Neural cell (in vitro differentiated cells): ENCODE measurements around the gene SNX13. TPM values are rescaled to one million over a fixed set of nuclear protein-coding genes. Genes with fewer than 3 reads are reported as not detected.
A peak's percentile ranks its signal among the peaks of the same experiment; 100 is the strongest.

Experiments
- H2AFZ ChIP-seq: fragments of 200-600, 300-800 bp; sonication (generic), shearing (Covaris generic); 2 replicates; pipeline ENCODE4 v1.6.0; 2014; ENCODE audit warnings: low read depth, mild to moderate bottlenecking, antibody characterized with exemption, low read length, moderate library complexity
- H3F3A ChIP-seq: fragments of 200-600 bp; shearing (Covaris generic); 2 replicates; pipeline ENCODE4 v1.6.1; 2016; ENCODE audit warnings: mild to moderate bottlenecking, moderate library complexity, mixed read lengths, antibody characterized with exemption, low read length; ENCODE audit not compliant: insufficient read depth, poor library complexity, severe bottlenecking
- H3K27ac ChIP-seq: fragments of 200-600, 300-800 bp; sonication (generic), shearing (Covaris generic); 2 replicates; pipeline ENCODE4 v1.5.1; 2014; ENCODE audit warnings: mild to moderate bottlenecking, low read length, moderate library complexity
- H3K27me3 ChIP-seq: fragments of 300-800, 200-600 bp; sonication (generic), shearing (Covaris generic); 2 replicates; pipeline ENCODE4 v1.6.0; 2014; ENCODE audit warnings: mild to moderate bottlenecking, low read depth, low read length, moderate library complexity; ENCODE audit not compliant: insufficient read depth
- H3K36me3 ChIP-seq: fragments of 300-800, 200-600 bp; sonication (generic), shearing (Covaris generic); 2 replicates; pipeline ENCODE4 v1.5.1; 2014; ENCODE audit warnings: mild to moderate bottlenecking, antibody characterized with exemption, low read length, moderate library complexity; ENCODE audit not compliant: insufficient read depth
- H3K4me2 ChIP-seq: fragments of 300-800, 200-600 bp; sonication (generic), shearing (Covaris generic); 2 replicates; pipeline ENCODE4 v1.6.0; 2014; ENCODE audit warnings: mild to moderate bottlenecking, low read length
- H3K4me3 ChIP-seq: fragments of 300-800, 200-600 bp; sonication (generic), shearing (Covaris generic); 2 replicates; pipeline ENCODE4 v1.5.1; 2014; ENCODE audit warnings: mild to moderate bottlenecking, low read length, moderate library complexity
- H3K79me2 ChIP-seq: fragments of 200-600 bp; shearing (Covaris generic); replicated peaks from 2 replicates; pipeline ENCODE4 v1.6.0; 2014; ENCODE audit warnings: mild to moderate bottlenecking, low read length, moderate library complexity; ENCODE audit not compliant: insufficient read depth
- H3K9ac ChIP-seq: fragments of 300-800, 200-600 bp; sonication (generic), shearing (Covaris generic); 2 replicates; pipeline ENCODE4 v1.6.1; 2016; ENCODE audit warnings: mild to moderate bottlenecking, low read length, mixed read lengths
- H3K9me2 ChIP-seq: fragments of 200-600 bp; shearing (Covaris generic); 2 replicates; pipeline ENCODE4 v1.6.1; 2016; ENCODE audit warnings: mild to moderate bottlenecking, low read length, mixed read lengths; ENCODE audit not compliant: insufficient read depth
- H3K9me3 ChIP-seq: fragments of 200-600, 300-800 bp; sonication (generic), shearing (Covaris generic); 2 replicates; pipeline ENCODE4 v1.6.1; 2016; ENCODE audit warnings: mild to moderate bottlenecking, mixed run types, low read length, moderate library complexity, mixed read lengths
- H4K20me1 ChIP-seq: fragments of 200-600 bp; shearing (Covaris generic); 2 replicates; pipeline ENCODE4 v1.6.1; 2016; ENCODE audit warnings: mild to moderate bottlenecking, mixed run types; ENCODE audit not compliant: insufficient read depth
- EP300 ChIP-seq: fragments of 450-650 bp; conservative IDR thresholded peaks from 2 replicates; pipeline ENCODE4 v1.6.1; 2014; ENCODE audit warnings: antibody characterized with exemption, mild to moderate bottlenecking, moderate library complexity; ENCODE audit not compliant: poor library complexity, severe bottlenecking
- EZH2 ChIP-seq: fragments of 200-600, 300-800 bp; shearing (Covaris generic), sonication (generic); IDR thresholded peaks from 2 replicates; pipeline ENCODE4 v1.6.1; 2014; ENCODE audit warnings: antibody characterized with exemption, low read length, borderline replicate concordance, mild to moderate bottlenecking; ENCODE audit not compliant: insufficient read depth, poor library complexity, severe bottlenecking
- MXI1 ChIP-seq: fragments of 450-650 bp; conservative IDR thresholded peaks from 2 replicates; pipeline ENCODE4 v1.6.1; 2014; ENCODE audit warnings: antibody characterized with exemption, mild to moderate bottlenecking; ENCODE audit not compliant: poor library complexity, severe bottlenecking
- POLR2AphosphoS5 ChIP-seq: IDR thresholded peaks from 2 replicates; pipeline ENCODE4 v1.6.1; 2012
- RAD21 ChIP-seq: fragments of 450-650 bp; conservative IDR thresholded peaks from 2 replicates; pipeline ENCODE4 v1.6.1; 2014; ENCODE audit warnings: antibody characterized with exemption, mild to moderate bottlenecking, moderate library complexity
- SMC3 ChIP-seq: fragments of 450-650 bp; conservative IDR thresholded peaks from 2 replicates; pipeline ENCODE4 v1.6.1; 2014; ENCODE audit warnings: antibody characterized with exemption, mild to moderate bottlenecking, moderate library complexity; ENCODE audit not compliant: poor library complexity
- TAF1 ChIP-seq: IDR thresholded peaks from 2 replicates; pipeline ENCODE4 v1.6.1; 2012; ENCODE audit warnings: low read depth
- polyA plus RNA-seq: library from polyadenylated mRNA; depleted of rRNA; stranded (reverse); fragments of >200 nt; gene quantifications from 2 replicates; pipeline ENCODE4 v1.2.3, GENCODE V29; 2014
- TF ChIP-seq, protein P1 (sequence below): fragments of 450-650 bp; IDR thresholded peaks from 2 replicates; pipeline ENCODE4 v1.5.1; 2014; ENCODE audit warnings: antibody characterized with exemption, mild to moderate bottlenecking, moderate library complexity; ENCODE audit not compliant: poor library complexity, severe bottlenecking
- TF ChIP-seq, protein P2 (sequence below): IDR thresholded peaks from 2 replicates; pipeline ENCODE4 v1.6.1; 2012; ENCODE audit warnings: borderline replicate concordance

Gene SNX13
- polyA plus RNA-seq, 1 donor from 2014 or later, result 50.6 TPM

DNA sequence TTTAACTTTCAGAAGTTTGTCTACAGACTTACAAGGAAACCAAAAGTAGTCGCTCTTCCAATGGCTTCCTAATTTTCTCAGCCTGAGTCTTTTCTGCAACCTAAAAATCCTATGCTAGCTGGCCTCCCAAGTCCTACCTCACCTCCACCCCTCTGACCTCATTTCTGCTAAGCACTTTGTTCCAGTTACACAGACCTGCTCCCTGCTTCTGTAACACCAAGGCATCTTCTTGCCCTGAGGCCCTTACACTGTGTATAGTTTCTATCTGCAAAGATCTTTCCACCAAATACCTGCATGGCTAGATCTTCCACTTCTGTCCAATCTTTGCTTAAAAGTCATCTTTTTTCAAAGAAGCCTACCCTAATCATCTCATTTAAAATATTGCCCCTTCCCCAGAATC, 1.9 kb upstream of the SNX13 start:
- H4K20me1 ChIP-seq, result no peaks in the 10 kb centered on the region
- H3K79me2 ChIP-seq, result peaks cover 26% of the 10 kb centered on the region
- H3K27me3 ChIP-seq, result no peaks in the 10 kb centered on the region
- H3K9me2 ChIP-seq, result no peaks in the 10 kb centered on the region
- no peak overlapping the region for H3K27ac ChIP-seq
- H3K9me3 ChIP-seq, result no peaks in the 10 kb centered on the region
- TF ChIP-seq RAD21, result no peak
- TF ChIP-seq, protein P1, sequence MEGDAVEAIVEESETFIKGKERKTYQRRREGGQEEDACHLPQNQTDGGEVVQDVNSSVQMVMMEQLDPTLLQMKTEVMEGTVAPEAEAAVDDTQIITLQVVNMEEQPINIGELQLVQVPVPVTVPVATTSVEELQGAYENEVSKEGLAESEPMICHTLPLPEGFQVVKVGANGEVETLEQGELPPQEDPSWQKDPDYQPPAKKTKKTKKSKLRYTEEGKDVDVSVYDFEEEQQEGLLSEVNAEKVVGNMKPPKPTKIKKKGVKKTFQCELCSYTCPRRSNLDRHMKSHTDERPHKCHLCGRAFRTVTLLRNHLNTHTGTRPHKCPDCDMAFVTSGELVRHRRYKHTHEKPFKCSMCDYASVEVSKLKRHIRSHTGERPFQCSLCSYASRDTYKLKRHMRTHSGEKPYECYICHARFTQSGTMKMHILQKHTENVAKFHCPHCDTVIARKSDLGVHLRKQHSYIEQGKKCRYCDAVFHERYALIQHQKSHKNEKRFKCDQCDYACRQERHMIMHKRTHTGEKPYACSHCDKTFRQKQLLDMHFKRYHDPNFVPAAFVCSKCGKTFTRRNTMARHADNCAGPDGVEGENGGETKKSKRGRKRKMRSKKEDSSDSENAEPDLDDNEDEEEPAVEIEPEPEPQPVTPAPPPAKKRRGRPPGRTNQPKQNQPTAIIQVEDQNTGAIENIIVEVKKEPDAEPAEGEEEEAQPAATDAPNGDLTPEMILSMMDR, result no peak
- TF ChIP-seq TAF1, result no peak
- no peak for TF ChIP-seq SMC3
- no peaks in the 10 kb centered on the region for H3K36me3 ChIP-seq
- no peak overlapping the region for H3K4me2 ChIP-seq
- H2AFZ ChIP-seq, result no peak overlapping the region
- H3K4me3 ChIP-seq, result no peak overlapping the region
- no peak overlapping the region for H3K9ac ChIP-seq
- no peaks in the 10 kb centered on the region for H3F3A ChIP-seq

DNA sequence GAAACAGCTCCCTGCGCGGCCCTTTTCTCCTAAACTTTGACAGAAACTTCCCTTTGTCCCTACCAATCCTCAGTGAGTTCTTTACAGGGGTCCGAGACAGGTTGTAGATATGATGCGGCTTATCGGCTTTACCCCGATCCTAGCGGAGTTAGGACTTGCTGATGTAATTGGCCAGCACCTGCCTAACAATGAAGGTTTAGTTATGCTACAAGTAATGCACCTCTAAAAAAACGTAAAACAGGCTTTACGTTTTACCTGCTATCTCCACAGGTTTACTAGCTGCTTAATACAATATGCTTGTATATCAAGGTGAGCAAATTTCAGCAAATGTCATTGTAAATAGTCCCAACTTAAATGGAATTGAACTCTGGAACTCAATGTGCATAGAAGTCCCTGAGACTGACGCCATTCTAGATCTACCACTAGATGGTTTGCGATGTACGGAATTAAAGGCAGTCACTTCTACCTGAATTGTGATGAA, 697 bp upstream of the SNX13 start:
- H2AFZ ChIP-seq, result peak overlapping the region; percentile 94
- peaks cover 39% of the 10 kb centered on the region for H3K79me2 ChIP-seq
- H3K36me3 ChIP-seq, result no peaks in the 10 kb centered on the region
- H3K9ac ChIP-seq, result peak overlapping the region; percentile 93
- H3K4me2 ChIP-seq, result peak overlapping the region; percentile 71
- H3K9me3 ChIP-seq, result no peaks in the 10 kb centered on the region
- H4K20me1 ChIP-seq, result no peaks in the 10 kb centered on the region
- TF ChIP-seq SMC3 (peak; percentile 27), RAD21 (no peak)
- TF ChIP-seq, protein P1, result peak; percentile 46
- no peak overlapping the region for H3K27ac ChIP-seq
- no peaks in the 10 kb centered on the region for H3F3A ChIP-seq
- H3K9me2 ChIP-seq, result no peaks in the 10 kb centered on the region
- H3K27me3 ChIP-seq, result no peaks in the 10 kb centered on the region
- peak overlapping the region; percentile 89 for H3K4me3 ChIP-seq

DNA sequence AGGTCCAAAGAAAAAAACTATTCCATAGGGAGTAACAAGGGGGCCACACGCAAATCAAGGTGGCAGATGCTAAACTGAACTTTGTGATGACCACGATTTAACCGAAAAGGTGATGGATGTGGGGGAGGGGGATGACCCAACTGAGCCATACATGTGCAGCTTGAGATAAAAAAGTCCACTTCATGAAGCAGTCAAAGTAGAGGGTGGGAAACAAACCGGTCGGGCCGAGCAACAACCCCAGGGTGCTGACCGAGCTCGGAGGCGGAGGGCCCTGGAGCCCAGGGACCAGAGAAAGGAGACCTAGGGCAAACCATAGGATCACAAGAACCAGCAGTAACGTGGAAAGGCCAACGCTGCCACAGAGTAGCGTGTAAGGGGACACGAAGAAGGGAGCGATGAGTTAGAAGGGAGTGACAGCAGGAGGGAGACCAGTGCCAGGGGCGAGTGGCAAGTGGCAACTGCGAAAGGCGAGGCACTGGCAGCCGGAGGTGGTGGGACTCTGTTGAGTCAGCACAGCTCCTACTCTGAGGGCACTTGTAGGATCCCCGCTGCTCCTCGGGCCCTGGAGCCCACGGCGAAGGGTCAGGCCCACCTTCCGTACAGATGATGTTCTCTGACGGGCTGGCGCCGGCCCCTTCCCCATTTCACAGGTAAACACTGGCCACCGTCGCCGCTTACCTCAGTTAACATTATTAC, 540 bp downstream of the SNX13 start:
- no peaks in the 10 kb centered on the region for H3K36me3 ChIP-seq
- H2AFZ ChIP-seq, result peak overlapping the region; percentile 94
- H3K9me2 ChIP-seq, result no peaks in the 10 kb centered on the region
- H3K27ac ChIP-seq, result peak overlapping the region; percentile 91
- H3K4me3 ChIP-seq, result peak overlapping the region; percentile 89
- TF ChIP-seq RAD21 (no peak), SMC3 (no peak), MXI1 (no peak), TAF1 (no peak), EP300 (no peak), EZH2 (no peak), POLR2AphosphoS5 (no peak)
- TF ChIP-seq, protein P2, sequence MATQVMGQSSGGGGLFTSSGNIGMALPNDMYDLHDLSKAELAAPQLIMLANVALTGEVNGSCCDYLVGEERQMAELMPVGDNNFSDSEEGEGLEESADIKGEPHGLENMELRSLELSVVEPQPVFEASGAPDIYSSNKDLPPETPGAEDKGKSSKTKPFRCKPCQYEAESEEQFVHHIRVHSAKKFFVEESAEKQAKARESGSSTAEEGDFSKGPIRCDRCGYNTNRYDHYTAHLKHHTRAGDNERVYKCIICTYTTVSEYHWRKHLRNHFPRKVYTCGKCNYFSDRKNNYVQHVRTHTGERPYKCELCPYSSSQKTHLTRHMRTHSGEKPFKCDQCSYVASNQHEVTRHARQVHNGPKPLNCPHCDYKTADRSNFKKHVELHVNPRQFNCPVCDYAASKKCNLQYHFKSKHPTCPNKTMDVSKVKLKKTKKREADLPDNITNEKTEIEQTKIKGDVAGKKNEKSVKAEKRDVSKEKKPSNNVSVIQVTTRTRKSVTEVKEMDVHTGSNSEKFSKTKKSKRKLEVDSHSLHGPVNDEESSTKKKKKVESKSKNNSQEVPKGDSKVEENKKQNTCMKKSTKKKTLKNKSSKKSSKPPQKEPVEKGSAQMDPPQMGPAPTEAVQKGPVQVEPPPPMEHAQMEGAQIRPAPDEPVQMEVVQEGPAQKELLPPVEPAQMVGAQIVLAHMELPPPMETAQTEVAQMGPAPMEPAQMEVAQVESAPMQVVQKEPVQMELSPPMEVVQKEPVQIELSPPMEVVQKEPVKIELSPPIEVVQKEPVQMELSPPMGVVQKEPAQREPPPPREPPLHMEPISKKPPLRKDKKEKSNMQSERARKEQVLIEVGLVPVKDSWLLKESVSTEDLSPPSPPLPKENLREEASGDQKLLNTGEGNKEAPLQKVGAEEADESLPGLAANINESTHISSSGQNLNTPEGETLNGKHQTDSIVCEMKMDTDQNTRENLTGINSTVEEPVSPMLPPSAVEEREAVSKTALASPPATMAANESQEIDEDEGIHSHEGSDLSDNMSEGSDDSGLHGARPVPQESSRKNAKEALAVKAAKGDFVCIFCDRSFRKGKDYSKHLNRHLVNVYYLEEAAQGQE, result no peak
- TF ChIP-seq, protein P1, result no peak
- H3F3A ChIP-seq, result no peaks in the 10 kb centered on the region
- H3K79me2 ChIP-seq, result peaks cover 51% of the 10 kb centered on the region
- no peaks in the 10 kb centered on the region for H3K27me3 ChIP-seq
- peak overlapping the region; percentile 83 for H3K4me2 ChIP-seq
- H3K9me3 ChIP-seq, result no peaks in the 10 kb centered on the region
- H3K9ac ChIP-seq, result peak overlapping the region; percentile 93
- no peaks in the 10 kb centered on the region for H4K20me1 ChIP-seq
